ENCODE data around the gene MAP7D2. TPM values are rescaled to one million over a fixed set of nuclear protein-coding genes. Genes with fewer than 3 reads are reported as not detected.

The MAP7D2 gene
- under 0.01 and 1.1 TPM in 2 replicates for total RNA-seq

DNA sequence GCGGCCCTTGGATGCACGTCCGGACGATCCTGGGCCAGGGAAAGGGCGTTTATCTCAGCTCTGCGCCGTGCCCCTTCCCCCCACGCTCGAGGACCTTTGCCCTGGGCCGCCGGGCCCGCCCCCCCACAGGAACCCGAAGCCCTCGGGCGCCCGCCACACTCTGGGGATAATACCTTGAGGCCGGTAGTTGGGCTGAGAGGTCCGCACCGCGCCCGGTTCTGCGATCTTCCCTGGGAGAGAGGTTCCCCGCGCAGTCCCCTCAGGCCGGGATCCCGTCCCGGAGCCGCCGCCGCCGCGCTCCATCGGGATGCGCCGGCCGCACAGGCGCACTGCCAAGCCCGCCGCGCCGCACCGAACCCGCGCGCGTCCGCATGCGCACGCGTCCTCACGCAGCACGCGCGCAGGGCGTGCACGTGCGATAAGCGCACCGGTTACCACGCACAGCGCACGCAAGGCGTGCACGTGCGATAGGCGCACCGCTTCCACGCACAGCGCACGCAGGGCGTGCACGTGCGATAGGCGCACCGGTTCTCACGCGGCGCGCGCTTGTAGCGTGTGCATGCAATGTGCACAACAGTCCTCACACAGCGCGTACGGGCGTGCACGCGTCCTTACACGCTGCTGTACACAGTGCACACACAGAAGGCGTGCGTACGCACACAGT lies at the start of gene MAP7D2:
Gene MAP7D2 (minus strand): TSS at position 331 of the 664 bp plus-strand sequence. CDS start 28 bp downstream, at position 303.

DNA sequence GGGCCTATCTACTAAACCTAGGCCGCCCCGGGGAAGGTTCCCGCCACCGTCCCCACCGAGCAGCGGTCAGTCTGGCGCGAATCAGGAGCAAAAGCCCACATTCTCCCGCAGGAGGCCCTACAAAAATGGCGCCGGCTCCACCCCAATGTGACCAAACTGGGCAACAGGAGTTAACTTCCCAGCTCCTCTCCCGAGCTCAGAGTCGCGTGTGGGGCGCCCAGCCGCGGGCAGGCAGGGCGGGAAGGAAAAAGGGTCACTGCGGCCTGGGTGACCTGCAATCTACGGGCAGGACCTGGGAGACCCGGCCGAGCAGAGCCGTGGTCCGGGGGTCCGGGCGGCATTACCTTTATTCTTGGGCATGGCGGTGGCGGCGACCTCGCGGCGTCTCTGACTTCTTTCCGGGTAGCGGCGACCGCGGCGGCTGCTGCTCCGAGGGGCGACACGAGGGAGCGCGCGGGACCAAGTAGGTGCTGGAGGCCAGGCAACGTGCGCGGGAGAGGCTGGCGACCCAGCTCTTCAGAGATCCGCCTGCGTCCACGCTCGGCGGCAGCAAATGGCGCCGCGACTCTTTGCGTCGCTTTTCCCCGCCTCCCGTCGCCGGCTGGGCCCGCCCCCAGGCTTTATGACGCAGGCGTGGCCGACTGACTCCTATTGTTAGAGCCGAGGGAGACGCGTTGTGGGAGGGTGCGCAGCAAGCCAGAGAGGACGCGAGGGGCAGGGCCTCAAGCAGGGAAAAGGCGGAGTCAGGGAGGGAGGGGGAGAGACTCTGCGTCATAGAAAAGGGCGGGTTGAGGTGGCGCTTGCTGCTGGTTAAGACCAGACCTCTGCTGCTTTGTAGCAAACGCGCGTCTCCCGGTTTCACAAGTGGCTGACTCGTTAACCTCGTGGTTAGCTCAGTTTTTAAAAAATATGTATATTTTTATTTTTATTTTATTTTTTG lies 24.8 kb upstream of the MAP7D2 start, which contains the start of gene EIF1AX:
Gene EIF1AX (minus strand): TSS at position 558 of the 940 bp plus-strand sequence. CDS start 198 bp downstream, at position 360.

DNA sequence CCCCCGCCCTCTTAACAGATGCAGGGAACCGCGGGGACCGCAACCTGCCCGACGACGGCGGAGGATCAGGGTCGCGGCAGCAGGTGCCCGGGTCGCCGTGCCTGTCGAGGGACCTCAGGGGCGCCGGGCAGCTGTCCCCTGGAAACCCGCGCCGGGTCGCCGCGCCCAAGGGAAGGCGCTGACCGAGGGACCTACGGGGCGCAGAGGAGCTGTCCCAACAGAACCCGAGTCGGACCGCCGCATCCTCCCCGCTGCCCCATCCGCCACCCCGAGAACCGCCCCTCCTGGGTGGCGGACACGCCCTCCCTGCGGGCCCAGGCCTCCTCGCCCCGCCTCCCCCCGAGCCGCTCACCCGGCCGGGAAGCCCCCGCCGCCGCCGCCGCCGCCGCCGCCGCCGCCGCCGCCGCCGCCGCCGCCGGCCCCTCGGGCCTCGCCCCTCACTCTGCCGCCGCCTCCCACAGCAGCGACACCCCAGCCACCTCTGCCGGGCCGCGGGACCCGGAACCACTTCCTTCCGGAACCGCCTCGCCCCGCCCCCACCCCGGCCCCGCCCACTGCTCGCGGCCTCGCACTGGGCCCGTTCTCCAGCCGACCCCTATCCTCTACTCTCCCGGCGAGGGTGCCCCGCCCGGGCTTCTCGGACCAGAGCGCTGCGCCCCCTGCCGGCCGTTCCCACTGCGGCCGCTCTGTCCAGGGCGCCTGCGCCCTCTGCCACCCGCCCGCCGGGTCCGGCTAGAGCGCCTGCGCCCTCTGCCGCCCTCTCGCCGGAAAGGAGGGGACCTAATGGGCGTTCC lies 126.0 kb downstream of the MAP7D2 start, which contains the start of gene BCLAF3:
Gene BCLAF3 (minus strand): TSS at position 506 of the 794 bp plus-strand sequence. CDS start 20,797 bp downstream, outside the sequence.

Other genes starting within 250 kb of the MAP7D2 start
- 21.1 and 37.1 TPM in 2 replicates for gene SH3KBP1, start 229.3 kb downstream of the MAP7D2 start, total RNA-seq
- 1.5 and 2.9 TPM in 2 replicates for gene BCLAF3, start 125.8 kb downstream of the MAP7D2 start, total RNA-seq
- 32.4 and 34.1 TPM in 2 replicates for gene EIF1AX, start 24.9 kb upstream of the MAP7D2 start, total RNA-seq
- 24.0 and 31.6 TPM in 2 replicates for gene RPS6KA3, start 150.0 kb upstream of the MAP7D2 start, total RNA-seq

Measured in cardiac atrium fibroblast (primary cell).